Thoracic aorta (tissue), 2 donors: ENCODE results near the gene C16orf82. TPM values are rescaled to one million over a fixed set of nuclear protein-coding genes. Genes with fewer than 3 reads are reported as not detected.

Experiments used
- ATAC-seq: fragments of 150-250 bp; one replicate; pipeline ENCODE4 v1.8.0; 2017; ENCODE audit warnings: low read depth; ENCODE audit not compliant: insufficient number of reproducible peaks, low FRiP score
- DNase-seq: peaks from one replicate; pipeline ENCODE4 v3.0.0-alpha.2; 2020; ENCODE audit warnings: low spot score
- H3K27ac ChIP-seq, 2 donors: fragments of 200-600 bp; sonication (generic); 1 replicate in 1 of 2; 2 replicates in 1 of 2; pipeline ENCODE4 v1.5.1; 2016; ENCODE audit warnings: mild to moderate bottlenecking in 2 of 2, moderate library complexity in 2 of 2
- H3K27me3 ChIP-seq: fragments of 200-600 bp; sonication (generic); replicated peaks from 2 replicates; pipeline ENCODE4 v1.6.0; 2016; ENCODE audit warnings: mild to moderate bottlenecking; ENCODE audit not compliant: insufficient read depth
- H3K36me3 ChIP-seq: fragments of 200-600 bp; sonication (generic); one replicate; pipeline ENCODE4 v1.5.1; 2016
- H3K4me1 ChIP-seq, 2 donors: fragments of 200-600 bp; sonication (generic); 1 replicate in 1 of 2; 2 replicates in 1 of 2; pipeline versions ENCODE4 v1.5.1 to v1.6.0; 2016; ENCODE audit warnings: low read depth in 2 of 2, mild to moderate bottlenecking in 1 of 2; ENCODE audit not compliant: control insufficient read depth in 1 of 2
- H3K4me3 ChIP-seq: fragments of 200-600 bp; sonication (generic); 2 replicates; pipeline ENCODE4 v1.5.1; 2016; ENCODE audit warnings: mild to moderate bottlenecking
- H3K9me3 ChIP-seq: fragments of 200-600 bp; sonication (generic); 2 replicates; pipeline ENCODE4 v1.5.1; 2016
- CTCF ChIP-seq: fragments of 200-600 bp; sonication (generic); IDR thresholded peaks from one replicate; pipeline ENCODE4 v1.5.1; 2019; ENCODE audit warnings: antibody characterized with exemption
- total RNA-seq, 2 donors: library from RNA; depleted of rRNA; stranded (reverse); fragments of >200 nt; gene quantifications; one replicate each; pipeline versions ENCODE4 v1.1.0 to v1.2.3, GENCODE V29; 2016

Gene C16orf82
- total RNA-seq, 2 donors from 2014 or later, result not detected

- Histone ChIP-seq H3K4me1 (no peaks in the 10 kb centered on the region), H3K4me3 (no peak overlapping the region), H3K27ac (no peak overlapping the region), H3K9me3 (no peaks in the 10 kb centered on the region), H3K36me3 (no peaks in the 10 kb centered on the region), H3K27me3 (no peaks in the 10 kb centered on the region)
- DNase-seq (no peak), ATAC-seq (no peak)
- TF ChIP-seq CTCF, result no peak
Measured at GRCh38 chr16:27112093-27112811, 45.5 kb downstream of the C16orf82 start.

GRCh38 chr16:27113341-27113841 lies 46.7 kb downstream of the C16orf82 start:
- no peaks in the 10 kb centered on the region for H3K9me3 ChIP-seq
- DNase-seq (no peak), ATAC-seq (no peak)
- no peaks in the 10 kb centered on the region for H3K36me3 ChIP-seq
- no peak for TF ChIP-seq CTCF
- no peak overlapping the region for H3K27ac ChIP-seq
- no peak overlapping the region for H3K4me3 ChIP-seq
- no peaks in the 10 kb centered on the region for H3K27me3 ChIP-seq
- H3K4me1 ChIP-seq, result no peaks in the 10 kb centered on the region

- H3K4me3 ChIP-seq, result no peak overlapping the region
- no peaks in the 10 kb centered on the region for H3K36me3 ChIP-seq
- H3K9me3 ChIP-seq, result no peaks in the 10 kb centered on the region
Measured at GRCh38 chr16:27114006-27114405, 47.3 kb downstream of the C16orf82 start.

GRCh38 chr16:27118526-27118925 lies 51.8 kb downstream of the C16orf82 start:
- Histone ChIP-seq H3K9me3 (peaks cover 8% of the 10 kb centered on the region), H3K4me1 (no peaks in the 10 kb centered on the region), H3K27ac (no peak overlapping the region), H3K36me3 (no peaks in the 10 kb centered on the region), H3K4me3 (no peak overlapping the region), H3K27me3 (no peaks in the 10 kb centered on the region)
- ATAC-seq (no peak), DNase-seq (no peak)
- TF ChIP-seq CTCF, result no peak

More at GRCh38 chr16:27114006-27114405, 47.3 kb downstream of the C16orf82 start:
- Histone ChIP-seq H3K4me1 (no peaks in the 10 kb centered on the region), H3K27me3 (no peaks in the 10 kb centered on the region), H3K27ac (no peak overlapping the region)
- no peak for DNase-seq
- TF ChIP-seq CTCF, result no peak
- ATAC-seq, result no peak

Other genes starting within 250 kb of the C16orf82 start
- gene KDM8, start 136.6 kb downstream of the C16orf82 start, total RNA-seq, result 1 to 10 TPM; 1.5 to 9.0 TPM
- 10 to 100 TPM; 23.8 to 44.5 TPM for gene NSMCE1, start 201.8 kb downstream of the C16orf82 start, total RNA-seq
- gene IL4R, start 247.0 kb downstream of the C16orf82 start, total RNA-seq, result 100 to 1,000 TPM in 1 of 2 donors, 10 to 100 TPM in 1; 46.2 to 148 TPM